GM12891 (cell line): ENCODE results near the gene SYT14.

Source experiments
- PAX5 ChIP-seq: IDR thresholded peaks from 2 replicates; pipeline ENCODE4 v1.6.1; 2011; ENCODE audit warnings: low read length, moderate library complexity, mild to moderate bottlenecking; ENCODE audit not compliant: insufficient read depth, severe bottlenecking
- POLR2A ChIP-seq: IDR thresholded peaks from 2 replicates; pipeline ENCODE4 v1.6.1; 2011; ENCODE audit warnings: low read depth, low read length, control low read depth
- POLR2AphosphoS5 ChIP-seq: IDR thresholded peaks from 2 replicates; pipeline ENCODE4 v1.6.1; 2011; ENCODE audit warnings: low read depth, low read length, control low read depth
- POU2F2 ChIP-seq: IDR thresholded peaks from 2 replicates; pipeline ENCODE4 v1.6.1; 2011; ENCODE audit warnings: low read depth, mild to moderate bottlenecking, control low read depth, low read length, moderate library complexity
- TAF1 ChIP-seq: IDR thresholded peaks from 2 replicates; pipeline ENCODE4 v1.6.1; 2011; ENCODE audit warnings: low read depth, low read length, control low read depth

DNA sequence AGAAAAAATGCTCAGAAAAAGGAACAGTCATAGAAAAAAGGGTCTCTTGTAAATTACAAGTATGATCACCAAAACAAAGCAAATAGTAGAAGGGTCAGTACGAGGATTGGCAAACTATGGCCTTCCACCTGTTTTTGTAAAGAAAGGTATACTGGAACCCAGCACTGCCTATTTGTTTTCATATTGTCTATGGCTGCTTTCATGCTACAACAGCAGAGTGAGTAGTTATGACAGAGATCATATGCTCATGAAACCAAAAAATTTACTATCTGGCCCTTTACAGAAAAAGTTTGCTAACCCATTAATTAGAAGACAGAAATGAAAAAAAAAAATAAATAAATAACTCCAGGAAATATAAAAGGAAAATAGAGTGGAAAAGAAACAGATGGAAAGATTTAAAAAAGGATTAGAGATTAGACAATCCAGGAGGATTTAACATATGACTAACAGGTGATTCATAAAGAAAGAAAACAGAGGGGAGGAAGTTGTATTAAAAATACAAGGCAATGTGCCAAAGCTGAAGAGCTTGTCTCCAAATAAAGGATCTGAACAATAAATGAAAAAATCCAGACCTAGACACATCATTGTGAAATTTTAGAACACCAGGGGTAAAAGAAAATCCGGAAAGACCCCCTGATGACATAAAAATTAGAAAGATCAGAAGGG is 186.0 kb downstream of the SYT14 start:
- TF ChIP-seq PAX5: no peak
- TF ChIP-seq POLR2AphosphoS5: no peak
- TF ChIP-seq POLR2A: no peak
- no peak for TF ChIP-seq TAF1
- no peak for TF ChIP-seq POU2F2
